ENCODE results near the gene IL3.

The IL3 gene

DNA sequence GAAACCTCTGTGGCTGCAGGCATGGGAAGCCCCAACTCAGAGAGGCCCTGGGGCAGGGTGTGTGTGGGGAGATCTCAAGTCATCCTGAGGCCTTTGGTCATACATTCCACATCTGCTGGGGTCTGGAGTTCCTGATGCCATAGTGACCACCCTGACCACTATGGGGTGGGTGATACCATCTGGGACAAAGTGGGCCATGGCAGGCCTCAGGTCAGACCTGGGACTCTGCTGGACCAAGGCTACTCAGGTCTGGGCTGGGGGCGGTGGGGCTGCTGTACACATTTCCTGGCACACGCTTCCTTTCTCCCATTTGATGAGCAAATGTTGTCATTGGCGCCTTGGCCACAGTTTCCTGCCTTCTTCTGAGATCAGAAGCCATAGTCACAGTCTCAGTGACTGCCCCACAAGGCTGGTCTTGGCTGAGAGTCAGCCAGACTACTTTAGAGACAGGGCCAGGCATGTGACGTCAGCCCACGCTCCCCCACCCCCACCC, 33.9 kb upstream of the IL3 start:
- no peak for DNase-seq (ENCODE audit: low read depth)

- no peak for DNase-seq (ENCODE audit: low read depth)
Measured at GRCh38 chr5:132027027-132027426, 33.4 kb upstream of the IL3 start.

DNA sequence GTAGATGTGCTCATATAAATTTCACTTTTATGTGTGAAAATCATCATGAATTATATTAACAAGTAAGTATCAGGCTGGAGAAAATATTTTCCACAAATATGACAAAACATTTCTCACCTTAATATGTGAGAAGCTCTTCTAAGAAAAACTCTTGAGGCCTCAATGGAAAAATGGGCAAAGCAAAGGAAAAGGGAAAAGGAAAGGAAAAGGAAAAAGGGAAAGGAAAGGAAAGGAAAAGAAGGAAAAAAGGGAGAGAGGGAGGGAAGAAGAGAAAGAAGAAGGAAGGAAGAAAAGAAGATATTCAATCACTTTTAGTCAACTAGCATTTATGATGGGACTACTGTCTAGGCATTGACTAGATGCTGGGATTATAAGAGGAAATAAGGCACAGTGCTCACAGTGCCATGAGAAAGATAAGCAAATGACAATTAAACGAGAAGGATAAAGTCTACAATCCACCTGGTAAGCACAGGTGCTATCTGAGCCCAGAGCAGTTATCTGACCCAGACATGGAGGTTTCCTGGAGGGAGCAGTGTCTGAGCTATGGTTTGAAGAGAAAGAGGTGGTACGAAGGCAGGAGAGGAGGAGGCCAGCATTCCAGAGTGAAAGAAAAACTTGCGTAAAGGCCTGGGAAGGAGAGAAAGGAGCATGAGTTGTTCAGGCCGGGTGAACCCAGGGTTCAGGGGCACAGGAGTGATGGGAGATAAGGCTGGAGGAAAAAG, 30.7 kb upstream of the IL3 start:
- DNase-seq (ENCODE audit: low read depth), result no peak

DNA sequence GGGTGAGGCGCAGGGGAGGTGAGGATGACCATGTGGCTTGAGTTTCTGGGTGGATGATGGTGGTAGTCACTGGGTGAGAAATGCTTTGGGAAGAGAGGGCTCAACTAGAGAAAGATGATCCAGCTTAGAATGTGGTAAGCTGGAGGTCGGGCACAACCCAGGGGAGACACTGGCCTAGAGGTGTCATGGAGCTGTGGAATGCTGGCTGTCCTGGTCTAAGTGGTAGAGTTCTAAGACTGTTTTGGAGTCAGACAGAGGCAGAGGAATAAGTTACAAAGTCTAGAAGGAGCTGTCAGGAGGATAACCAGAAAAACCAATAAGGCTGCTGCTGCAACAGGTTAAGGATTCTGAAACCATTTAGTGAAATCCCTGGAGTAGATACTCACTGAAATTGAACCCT, 29.8 kb upstream of the IL3 start:
- no peak for DNase-seq (ENCODE audit: low read depth)

DNA sequence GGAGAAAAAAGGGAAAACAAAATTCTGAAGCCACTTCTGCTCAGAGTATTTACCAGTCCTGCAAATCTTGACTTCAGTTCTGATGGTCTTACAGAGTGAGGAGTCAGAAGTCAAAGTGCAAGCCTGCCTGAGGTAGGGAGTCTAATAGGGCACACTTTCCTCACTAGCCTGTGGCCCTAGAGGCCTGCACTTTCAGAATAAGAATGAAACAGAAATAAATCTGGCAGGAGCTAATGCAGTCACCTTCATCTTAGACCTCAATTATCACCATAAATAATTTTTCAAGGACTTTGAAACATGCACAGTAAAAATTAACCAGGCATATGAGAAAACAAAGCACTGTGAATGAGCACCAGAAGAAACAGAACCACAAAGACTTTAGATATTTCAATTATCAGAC, 28.3 kb upstream of the IL3 start:
- no peak for DNase-seq (ENCODE audit: low read depth)

DNA sequence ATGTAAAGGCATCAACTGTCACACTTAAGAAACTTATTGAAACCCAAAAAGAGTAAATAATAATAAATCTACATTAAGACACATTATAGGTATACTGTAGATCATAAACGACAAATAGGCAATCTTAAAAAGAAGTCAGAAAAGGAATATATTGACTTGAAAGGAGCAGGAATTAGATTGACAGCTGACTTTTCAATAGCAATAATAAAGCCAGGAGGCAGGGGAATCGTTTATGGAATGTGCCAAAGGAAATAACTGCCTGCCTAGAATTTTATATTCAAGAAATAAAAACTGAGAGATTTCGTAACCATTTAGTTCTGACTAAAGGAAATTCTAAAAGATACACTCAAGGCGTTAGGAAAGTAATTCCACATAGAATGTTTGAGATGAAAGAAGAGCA, 27.3 kb upstream of the IL3 start:
- no peak for DNase-seq (ENCODE audit: low read depth)

- DNase-seq (ENCODE audit: low read depth), result no peak
Measured at GRCh38 chr5:132037353-132037752, 23.1 kb upstream of the IL3 start.

DNA sequence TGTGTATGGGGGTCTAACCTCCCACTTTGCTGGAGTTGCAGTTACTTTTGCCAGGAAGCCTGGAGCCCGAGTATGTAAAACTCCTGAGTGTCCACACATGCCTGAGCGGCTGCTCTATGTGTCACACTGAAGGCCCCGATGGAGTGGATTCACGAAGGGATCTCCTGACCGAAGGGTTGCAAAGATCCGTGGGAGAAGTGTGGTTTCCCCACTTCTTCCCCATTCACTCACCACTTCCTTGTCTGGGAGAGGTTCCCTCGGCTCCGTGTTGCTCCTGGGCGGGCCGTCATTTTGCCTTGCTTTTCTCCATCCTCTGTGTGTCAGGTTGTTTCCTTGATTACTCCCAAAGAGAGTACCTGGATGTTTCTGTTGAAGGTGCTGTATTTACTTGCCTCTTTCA, 16.2 kb upstream of the IL3 start:
- no peak for DNase-seq (ENCODE audit: low read depth)

DNA sequence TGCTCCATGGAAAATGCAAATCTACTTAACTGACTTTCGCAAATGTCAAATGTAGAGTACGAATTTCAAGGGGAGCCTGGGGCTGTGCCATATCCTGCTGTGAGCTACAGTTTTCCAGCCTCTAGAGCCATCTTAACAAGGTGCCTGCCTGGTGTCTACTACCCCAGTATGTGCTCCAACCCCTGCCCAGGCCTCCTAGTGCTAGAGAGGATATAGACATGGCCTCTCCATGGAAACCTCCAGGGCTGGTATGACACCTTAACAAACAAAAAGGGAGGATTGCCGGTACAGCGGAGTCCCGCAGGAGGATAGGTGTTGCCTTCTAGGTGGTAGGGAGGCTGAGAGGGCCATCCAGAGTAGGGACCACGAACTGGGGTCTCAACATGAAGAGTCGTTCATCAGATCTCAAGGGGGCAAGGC, 13.6 kb upstream of the IL3 start:
- no peak for DNase-seq (ENCODE audit: low read depth)

DNA sequence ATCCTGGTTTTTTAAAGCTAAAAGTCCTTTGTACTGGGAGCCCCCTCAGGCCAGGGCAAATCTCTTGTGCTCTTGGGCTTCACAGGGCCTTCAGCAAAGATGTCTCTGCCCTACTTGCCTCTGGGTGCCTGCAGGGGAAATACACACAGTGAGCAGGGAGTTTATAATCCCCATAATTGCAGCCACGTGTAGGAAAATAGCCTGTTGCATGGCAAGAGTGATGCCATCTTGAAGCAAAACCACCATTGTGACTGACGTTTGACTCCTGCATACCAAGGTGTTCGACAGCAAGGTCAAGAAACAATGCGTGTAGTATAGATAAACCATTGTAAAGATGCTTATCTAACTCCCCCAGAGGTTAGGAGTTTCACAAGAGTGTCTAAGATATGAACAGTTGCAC, 11.4 kb upstream of the IL3 start:
- DNase-seq (ENCODE audit: low read depth), result no peak

GRCh38 chr5:132049559-132049958, 10.9 kb upstream of the IL3 start:
- DNase-seq (ENCODE audit: low read depth), result no peak

GRCh38 chr5:132050136-132050535, 10.3 kb upstream of the IL3 start:
- no peak for DNase-seq (ENCODE audit: low read depth)

DNA sequence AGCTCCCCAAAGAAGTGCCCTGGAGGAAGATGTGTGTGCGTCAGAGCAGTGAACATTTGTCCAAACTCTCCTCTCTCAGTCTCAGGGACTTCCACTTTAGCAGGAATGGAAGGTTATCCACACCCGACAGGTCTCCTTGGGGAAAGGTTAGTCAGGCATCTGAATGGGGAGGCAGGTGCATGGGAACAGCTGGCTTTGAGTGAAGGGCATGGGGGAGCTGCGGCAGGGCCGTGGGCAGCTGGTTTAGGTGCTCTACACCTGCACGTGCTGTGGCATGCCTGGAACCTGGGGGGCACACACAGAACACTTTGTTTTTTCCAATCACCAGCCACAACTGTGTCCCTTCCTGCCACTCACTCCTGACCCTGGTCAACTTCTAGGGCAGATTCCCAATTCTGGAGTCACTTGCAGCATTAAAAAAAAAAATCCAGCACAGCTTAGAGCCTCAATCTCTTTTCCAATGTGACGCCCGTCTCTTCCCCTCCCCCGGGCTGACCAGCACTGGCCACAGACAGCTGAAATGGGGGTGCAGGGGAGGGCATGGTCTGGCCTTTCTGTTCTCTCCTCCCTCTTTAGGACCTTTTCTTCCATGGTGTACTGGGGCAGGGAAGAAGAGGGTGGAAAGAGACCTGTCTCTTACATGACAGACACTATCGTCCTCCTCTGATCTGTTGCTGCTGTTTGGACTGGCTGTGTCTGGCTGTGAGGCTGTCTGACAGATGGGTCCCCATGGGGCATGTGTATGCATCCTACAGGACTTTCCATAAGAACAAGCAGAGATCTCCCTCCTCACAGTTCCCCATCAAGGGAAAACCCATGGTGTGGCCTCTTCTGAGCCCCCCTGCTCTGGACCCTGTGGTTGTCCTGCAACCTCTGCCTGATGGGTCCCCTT, 9.5 kb upstream of the IL3 start:
- DNase-seq (ENCODE audit: low read depth), result no peak

- no peak for DNase-seq (ENCODE audit: low read depth)
Measured at GRCh38 chr5:132052520-132052919, 7.9 kb upstream of the IL3 start.

DNA sequence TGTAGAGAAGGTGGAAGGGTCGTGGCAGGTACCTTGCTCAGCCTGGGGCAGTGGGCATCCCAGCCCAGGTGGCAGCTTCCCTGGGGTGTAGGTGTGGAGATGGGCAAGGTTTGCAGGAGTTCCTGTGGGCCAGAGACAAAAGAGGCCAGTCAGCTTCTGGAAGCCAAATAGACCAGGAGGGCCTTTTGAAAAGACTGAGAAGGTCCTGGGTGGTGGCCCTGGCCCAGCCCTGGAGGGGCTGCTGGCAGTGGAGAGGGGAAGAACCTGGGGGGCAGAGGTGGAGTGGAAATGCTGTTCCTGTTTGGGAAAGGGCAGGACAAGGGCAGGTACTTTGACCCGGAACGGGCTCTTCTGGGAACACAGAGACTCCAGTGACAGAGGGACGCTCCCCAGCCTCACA, 7.0 kb upstream of the IL3 start:
- DNase-seq (ENCODE audit: low read depth), result no peak

DNA sequence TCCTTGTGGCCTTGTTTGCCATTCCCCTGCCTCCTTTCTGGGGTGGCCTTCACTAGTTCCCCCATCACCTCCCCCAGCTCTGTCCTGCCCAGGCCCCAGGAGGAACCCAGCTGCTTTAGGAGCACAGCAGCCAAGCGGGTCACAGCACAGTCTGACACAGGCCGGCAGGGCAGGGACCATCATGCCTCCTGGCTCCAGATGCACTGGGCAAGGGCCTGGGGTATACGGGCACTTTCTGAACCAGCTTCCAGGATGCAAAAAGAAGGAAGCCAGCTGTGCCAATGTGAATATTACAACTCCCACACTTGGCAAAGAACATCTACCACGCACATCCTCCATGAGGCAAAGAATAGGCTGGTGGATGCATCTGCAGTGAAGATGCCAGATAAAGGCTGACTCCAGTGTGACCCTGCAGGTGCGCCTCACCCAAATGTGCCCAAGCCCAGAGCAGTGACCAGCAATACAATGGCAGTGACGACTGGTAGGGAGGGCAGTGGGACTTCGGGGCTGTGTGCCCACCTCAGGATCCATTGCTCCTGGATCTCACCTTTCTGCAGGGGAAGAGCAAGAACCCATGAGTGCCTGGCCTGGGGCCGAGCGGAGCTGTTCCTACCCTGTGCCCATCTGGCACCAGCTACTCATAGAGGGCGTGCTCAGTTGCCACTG, 6.3 kb upstream of the IL3 start:
- DNase-seq (ENCODE audit: low read depth), result no peak

GRCh38 chr5:132054697-132055440, 5.6 kb upstream of the IL3 start:
- DNase-seq (ENCODE audit: low read depth), result no peak

- no peak for DNase-seq (ENCODE audit: low read depth)
Measured at GRCh38 chr5:132055441-132055807, 5.0 kb upstream of the IL3 start.

DNA sequence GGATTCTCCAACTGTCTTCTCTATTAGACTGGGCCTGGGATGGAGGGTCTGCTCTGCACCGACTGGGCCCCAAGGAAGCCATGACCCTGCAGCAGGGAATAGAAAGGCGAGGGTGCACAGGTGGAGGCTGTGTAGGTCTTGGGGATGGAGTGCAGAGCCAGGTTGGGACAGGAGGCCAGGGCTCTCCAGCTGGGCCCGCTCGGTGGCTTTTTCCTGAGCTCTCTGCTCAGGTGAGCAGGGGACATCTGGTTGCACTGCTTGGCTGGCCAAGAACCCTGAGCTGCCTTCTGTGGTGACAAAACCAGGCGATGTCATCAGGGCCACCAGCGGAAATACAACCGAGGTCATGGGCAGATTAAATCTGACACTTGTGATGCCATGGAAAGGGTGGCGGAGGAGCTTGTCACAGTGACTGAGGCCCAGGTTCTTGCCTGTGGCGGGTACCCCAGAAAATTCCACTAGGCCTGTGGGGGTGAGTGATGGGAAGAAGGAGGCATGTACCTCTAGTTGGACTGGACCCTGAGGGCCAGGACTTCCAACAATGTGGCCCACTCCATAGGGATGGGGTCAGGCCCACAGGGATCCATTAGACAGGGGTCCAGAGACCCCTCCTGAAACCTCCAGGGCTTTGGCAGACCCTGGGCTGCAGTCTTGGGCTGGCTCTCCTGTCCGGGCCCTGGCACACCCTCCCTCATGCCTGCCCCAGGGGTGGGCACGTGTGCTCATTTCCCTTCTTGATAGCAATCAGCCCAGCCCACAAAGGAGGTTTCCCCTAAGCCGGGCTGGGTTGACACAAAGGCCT, 4.4 kb upstream of the IL3 start:
- DNase-seq (ENCODE audit: low read depth), result peak; percentile 20

- no peak for DNase-seq (ENCODE audit: low read depth)
Measured at GRCh38 chr5:132056610-132057497, 3.6 kb upstream of the IL3 start.

All from activated T-helper 1 cell treated with Interleukin-2 at 50 U/mL for 16 hours (primary cell).